PC-9 (cell line): Measurements from ENCODE around the gene BLOC1S6. TPM values are rescaled to one million over a fixed set of nuclear protein-coding genes. Genes with fewer than 3 reads are reported as not detected.

ENCODE experiments used
- BruUV-seq: library from RNA; stranded (reverse); fragments of 400-500 nt; replicated peaks from 2 replicates; lab custom pipeline; 2021; lab: Mats Ljungman, UMichigan
- CTCF ChIA-PET: fragments of 300-600 bp; sonication (Branson Sonifier 250); formaldehyde crosslinking; loops from one replicate; lab custom pipeline; 2022; ENCODE audit warnings: antibody characterized with exemption; lab: Charles Lee
- POLR2A ChIA-PET: fragments of 300-600 bp; sonication (Branson Sonifier 250); formaldehyde crosslinking; loops from one replicate; lab custom pipeline; 2022; ENCODE audit warnings: antibody characterized with exemption; ENCODE audit not compliant: unreplicated experiment; lab: Charles Lee
- DNase-seq, 2 experiments: peaks; one replicate each; pipeline versions ENCODE4 v3.0.0 to v3.0.0-alpha.2; 2015 to 2022; ENCODE audit warnings: mixed read lengths in 1 of 2
- H2AFZ ChIP-seq: fragments of 200-600 bp; sonication (generic); 2 replicates; pipeline ENCODE4 v1.8.1; 2017; ENCODE audit warnings: antibody characterized with exemption
- H3F3A ChIP-seq: fragments of 200-600 bp; sonication (generic); 2 replicates; pipeline ENCODE4 v1.8.1; 2017; ENCODE audit warnings: antibody characterized with exemption, mild to moderate bottlenecking, low read depth; ENCODE audit not compliant: insufficient read depth
- H3K27ac ChIP-seq: fragments of 200-600 bp; sonication (generic); 2 replicates; pipeline ENCODE4 v1.6.1; 2016; ENCODE audit warnings: mixed run types
- H3K27me3 ChIP-seq: fragments of 200-600 bp; sonication (generic); 2 replicates; pipeline ENCODE4 v1.6.1; 2016; ENCODE audit warnings: low read depth, mixed run types; ENCODE audit not compliant: insufficient read depth
- H3K36me3 ChIP-seq: fragments of 200-600 bp; sonication (generic); 2 replicates; pipeline ENCODE4 v1.6.1; 2016; ENCODE audit warnings: low read depth, mixed run types
- H3K4me1 ChIP-seq: fragments of 200-600 bp; sonication (generic); replicated peaks from 2 replicates; pipeline ENCODE4 v1.6.1; 2016; ENCODE audit warnings: mixed run types; ENCODE audit not compliant: insufficient read depth
- H3K4me2 ChIP-seq: fragments of 200-600 bp; sonication (generic); 2 replicates; pipeline ENCODE4 v1.6.1; 2017; ENCODE audit warnings: mixed run types
- H3K4me3 ChIP-seq: fragments of 200-600 bp; sonication (generic); 2 replicates; pipeline ENCODE4 v1.6.1; 2016; ENCODE audit warnings: mixed run types
- H3K79me2 ChIP-seq: fragments of 200-600 bp; sonication (generic); 2 replicates; pipeline ENCODE4 v1.6.1; 2017; ENCODE audit warnings: low read depth, mixed run types
- H3K9me2 ChIP-seq: fragments of 200-600 bp; sonication (generic); 2 replicates; pipeline ENCODE4 v1.8.1; 2017; ENCODE audit warnings: mild to moderate bottlenecking; ENCODE audit not compliant: insufficient read depth
- H3K9me3 ChIP-seq: fragments of 200-600 bp; sonication (generic); 2 replicates; pipeline ENCODE4 v1.8.1; 2016; ENCODE audit warnings: low read depth; ENCODE audit not compliant: insufficient read depth
- H4K20me1 ChIP-seq: fragments of 200-600 bp; sonication (generic); 2 replicates; pipeline ENCODE4 v1.8.1; 2017; ENCODE audit not compliant: insufficient read depth
- EZH2 ChIP-seq: fragments of 200-600 bp; sonication (generic); IDR thresholded peaks from 2 replicates; pipeline ENCODE4 v1.8.0; 2017; ENCODE audit warnings: antibody characterized with exemption, low read depth
- intact Hi-C: fragments of 100-400 bp; cut with micrococcal nuclease; formaldehyde crosslinking; loops from one replicate; pipeline ENCODE4 v1.10.0; 2022; ENCODE audit not compliant: unreplicated experiment
- total RNA-seq: library from RNA; stranded (reverse); gene quantifications from 2 replicates; pipeline ENCODE4 v1.2.3, GENCODE V29; 2021
- TF ChIP-seq, protein P1 (sequence below): fragments of 200-600 bp; sonication (generic); conservative IDR thresholded peaks from 2 replicates; pipeline ENCODE4 v1.6.1; 2017; ENCODE audit warnings: mixed run types, antibody characterized with exemption, mild to moderate bottlenecking, moderate library complexity

Gene BLOC1S6
- total RNA-seq, 1 experiment from 2014 or later, result 22.7 TPM

DNA sequence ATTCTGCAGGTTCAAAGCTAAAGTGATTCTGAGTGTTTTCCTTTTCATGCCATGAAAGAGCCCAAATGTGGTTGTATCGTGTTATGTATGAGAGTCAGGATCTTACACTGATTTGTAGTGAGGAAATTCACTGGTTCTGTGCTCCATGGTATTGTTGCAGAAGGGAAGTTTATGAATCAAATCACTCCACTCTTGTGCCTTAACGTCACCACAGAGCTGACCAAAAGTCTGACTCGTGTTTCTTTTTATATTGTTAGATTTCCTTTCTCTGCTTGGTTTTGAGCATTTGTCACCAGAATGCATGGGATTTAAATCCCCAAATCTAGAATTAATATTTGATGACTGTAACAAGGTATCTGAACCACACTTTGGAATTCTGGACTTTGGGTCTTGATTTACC is 35.5 kb upstream of the BLOC1S6 start:
- Histone ChIP-seq H3K4me1 (no peaks in the 10 kb centered on the region), H3K9me2 (no peaks in the 10 kb centered on the region), H3K9me3 (no peaks in the 10 kb centered on the region), H3K27me3 (no peaks in the 10 kb centered on the region), H2AFZ (no peak overlapping the region), H3K27ac (no peak overlapping the region), H3K36me3 (no peaks in the 10 kb centered on the region), H3K79me2 (no peaks in the 10 kb centered on the region), H4K20me1 (no peaks in the 10 kb centered on the region), H3K4me3 (no peak overlapping the region), H3F3A (no peaks in the 10 kb centered on the region), H3K4me2 (no peak overlapping the region)
- no peak for DNase-seq
- ChIA-PET POLR2A (no interaction called here), CTCF (no interaction called here)
- TF ChIP-seq, protein P1, sequence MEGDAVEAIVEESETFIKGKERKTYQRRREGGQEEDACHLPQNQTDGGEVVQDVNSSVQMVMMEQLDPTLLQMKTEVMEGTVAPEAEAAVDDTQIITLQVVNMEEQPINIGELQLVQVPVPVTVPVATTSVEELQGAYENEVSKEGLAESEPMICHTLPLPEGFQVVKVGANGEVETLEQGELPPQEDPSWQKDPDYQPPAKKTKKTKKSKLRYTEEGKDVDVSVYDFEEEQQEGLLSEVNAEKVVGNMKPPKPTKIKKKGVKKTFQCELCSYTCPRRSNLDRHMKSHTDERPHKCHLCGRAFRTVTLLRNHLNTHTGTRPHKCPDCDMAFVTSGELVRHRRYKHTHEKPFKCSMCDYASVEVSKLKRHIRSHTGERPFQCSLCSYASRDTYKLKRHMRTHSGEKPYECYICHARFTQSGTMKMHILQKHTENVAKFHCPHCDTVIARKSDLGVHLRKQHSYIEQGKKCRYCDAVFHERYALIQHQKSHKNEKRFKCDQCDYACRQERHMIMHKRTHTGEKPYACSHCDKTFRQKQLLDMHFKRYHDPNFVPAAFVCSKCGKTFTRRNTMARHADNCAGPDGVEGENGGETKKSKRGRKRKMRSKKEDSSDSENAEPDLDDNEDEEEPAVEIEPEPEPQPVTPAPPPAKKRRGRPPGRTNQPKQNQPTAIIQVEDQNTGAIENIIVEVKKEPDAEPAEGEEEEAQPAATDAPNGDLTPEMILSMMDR, result no peak
- no peak for TF ChIP-seq EZH2
- intact Hi-C loops, result no loop called here
- no TSS peak for BruUV-seq

DNA sequence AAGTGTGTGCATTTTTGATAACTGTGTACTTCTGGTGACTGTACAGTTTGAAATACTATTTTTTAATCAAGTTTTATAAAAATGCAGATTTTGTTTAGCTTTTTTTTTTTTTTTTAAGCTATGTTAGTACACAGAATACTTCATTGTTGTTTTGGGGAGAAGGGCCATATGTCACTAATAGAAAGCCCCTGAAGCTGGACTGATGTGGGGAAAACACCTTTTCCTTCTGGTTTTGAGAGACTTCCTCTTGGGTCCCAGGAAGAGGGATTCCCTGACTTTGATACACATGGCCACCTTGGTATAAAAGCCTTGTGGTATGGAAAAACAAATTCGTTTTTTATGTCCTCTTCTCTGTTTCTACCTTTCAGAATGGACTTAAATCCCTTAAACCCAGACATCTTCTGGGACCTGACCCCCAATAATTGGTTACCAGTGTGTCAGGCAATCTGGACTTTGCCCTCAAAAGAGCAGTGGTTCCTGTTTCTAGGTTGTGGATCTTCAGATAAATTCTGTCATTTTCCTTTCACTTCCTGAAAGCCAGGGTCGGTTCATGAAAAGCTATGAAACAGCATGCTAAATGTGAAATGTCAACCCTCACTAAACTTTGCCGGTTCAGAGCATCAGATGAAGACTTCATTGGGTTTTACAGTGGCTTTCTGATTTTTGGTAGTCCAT is 31.1 kb upstream of the BLOC1S6 start:
- ChIA-PET CTCF (no interaction called here), POLR2A (no interaction called here)
- H3K27me3 ChIP-seq, result no peaks in the 10 kb centered on the region
- DNase-seq, result no peak
- no peaks in the 10 kb centered on the region for H3K4me1 ChIP-seq
- TF ChIP-seq EZH2, result no peak
- no peaks in the 10 kb centered on the region for H3K9me3 ChIP-seq
- H3K4me2 ChIP-seq, result no peak overlapping the region
- no peak overlapping the region for H3K4me3 ChIP-seq
- H3F3A ChIP-seq, result no peaks in the 10 kb centered on the region
- H3K9me2 ChIP-seq, result no peaks in the 10 kb centered on the region
- BruUV-seq, result no TSS peak
- H3K79me2 ChIP-seq, result no peaks in the 10 kb centered on the region
- H2AFZ ChIP-seq, result no peak overlapping the region
- no peak overlapping the region for H3K27ac ChIP-seq
- H4K20me1 ChIP-seq, result no peaks in the 10 kb centered on the region
- no peaks in the 10 kb centered on the region for H3K36me3 ChIP-seq
- intact Hi-C loops, result no loop called here

DNA sequence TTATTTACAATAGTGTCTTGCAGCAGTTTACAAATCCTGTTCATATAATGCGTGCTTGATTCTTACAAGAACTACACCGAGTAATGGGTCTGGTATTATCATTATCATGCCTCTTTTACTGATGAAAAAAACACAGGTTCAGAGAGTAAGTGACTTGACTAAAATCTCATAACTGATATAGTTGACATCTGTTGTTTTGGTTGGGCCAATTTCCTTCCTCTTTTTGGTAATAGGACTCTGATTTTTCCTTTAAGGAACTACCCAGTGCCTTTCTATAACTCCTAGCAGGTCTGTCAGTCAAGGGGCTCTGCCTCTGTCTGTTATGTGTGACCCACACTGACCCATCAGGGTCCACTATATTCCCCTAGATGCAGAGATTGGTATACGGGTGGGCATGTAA is 14.6 kb upstream of the BLOC1S6 start:
- POLR2A ChIA-PET, result no interaction called here
- Histone ChIP-seq H3K79me2 (no peaks in the 10 kb centered on the region), H3K4me3 (no peak overlapping the region), H2AFZ (no peak overlapping the region), H3F3A (no peaks in the 10 kb centered on the region), H4K20me1 (no peaks in the 10 kb centered on the region), H3K9me3 (no peaks in the 10 kb centered on the region), H3K27me3 (no peaks in the 10 kb centered on the region), H3K27ac (no peak overlapping the region), H3K4me1 (no peaks in the 10 kb centered on the region), H3K4me2 (no peak overlapping the region), H3K9me2 (no peaks in the 10 kb centered on the region), H3K36me3 (no peaks in the 10 kb centered on the region)
- CTCF ChIA-PET, result no interaction called here
- BruUV-seq, result no TSS peak
- DNase-seq, result no peak
- intact Hi-C loops, result no loop called here
- no peak for TF ChIP-seq EZH2
- TF ChIP-seq, protein P1, result no peak
